GM13977 (cell line): ENCODE measurements around the gene SERPINE1.

Experiments used
- DNase-seq: peaks from one replicate; pipeline ENCODE4 v3.0.0; 2012; ENCODE audit warnings: low spot score
- CTCF ChIP-seq: IDR thresholded peaks from 2 replicates; pipeline ENCODE4 v1.5.1; 2012; ENCODE audit warnings: mild to moderate bottlenecking, control low read depth; ENCODE audit not compliant: insufficient read depth; ENCODE audit errors: extremely low read depth, missing control alignments
- in situ Hi-C: fragments of 300-500 bp; cut with MboI; formaldehyde crosslinking; loops from one replicate; pipeline ENCODE4 v1.12.0; 2022; ENCODE audit warnings: low sequenced_read_pairs, low pct_unique_long_range_greater_than_20kb, mixed read lengths, inconsistent platforms; ENCODE audit not compliant: unreplicated experiment

The SERPINE1 gene

GRCh38 chr7:101179117-101179516, 52.2 kb downstream of the SERPINE1 start:
- in situ Hi-C loops = no loop called here
- no peak for DNase-seq
- no peak for TF ChIP-seq CTCF

GRCh38 chr7:101179713-101180112, 52.8 kb downstream of the SERPINE1 start:
- no peak for DNase-seq
- in situ Hi-C loops = no loop called here

GRCh38 chr7:101180130-101180755, 53.3 kb downstream of the SERPINE1 start, which contains the start of gene NAT16:
NAT16 (minus strand) TSS chr7:101180293; CDS start chr7:101174807, 5,486 bp downstream.
- in situ Hi-C loops = no loop called here
- no peak for DNase-seq
- TF ChIP-seq CTCF = no peak

More at GRCh38 chr7:101179713-101180112, 52.8 kb downstream of the SERPINE1 start:
- no peak for TF ChIP-seq CTCF

GRCh38 chr7:101185258-101185839, 58.4 kb downstream of the SERPINE1 start:
- no peak for DNase-seq
- TF ChIP-seq CTCF = no peak
- in situ Hi-C loops = no loop called here

- TF ChIP-seq CTCF = no peak
- in situ Hi-C loops = no loop called here
- no peak for DNase-seq
Observed at GRCh38 chr7:101186194-101186593, 59.3 kb downstream of the SERPINE1 start.

GRCh38 chr7:101186844-101187428, 60.0 kb downstream of the SERPINE1 start:
- no peak for TF ChIP-seq CTCF
- in situ Hi-C loops = no loop called here
- DNase-seq = no peak
